K562 (cell line): Measurements from ENCODE around the gene PLEKHG3.

ENCODE experiments used
- DIDO1 ChIP-seq: fragments of 450-650 bp; IDR thresholded peaks from 2 replicates; pipeline ENCODE4 v1.6.1; 2016; ENCODE audit warnings: low read depth, missing biosample characterization, missing genetic modification characterization
- TF ChIP-seq, protein P1 (sequence below), 3 experiments: IDR thresholded peaks in 2 of 3; conservative IDR thresholded peaks in 1 of 3; 2 replicates each; pipeline ENCODE4 v1.5.1; 2011 to 2012; ENCODE audit warnings: low read length in 3 of 3, mild to moderate bottlenecking in 3 of 3, control low read depth in 2 of 3, improper control_type of control experiment in 1 of 3, inconsistent platforms in 1 of 3, low read depth in 1 of 3, mixed read lengths in 1 of 3, moderate library complexity in 1 of 3; ENCODE audit not compliant: insufficient read depth in 2 of 3

DNA sequence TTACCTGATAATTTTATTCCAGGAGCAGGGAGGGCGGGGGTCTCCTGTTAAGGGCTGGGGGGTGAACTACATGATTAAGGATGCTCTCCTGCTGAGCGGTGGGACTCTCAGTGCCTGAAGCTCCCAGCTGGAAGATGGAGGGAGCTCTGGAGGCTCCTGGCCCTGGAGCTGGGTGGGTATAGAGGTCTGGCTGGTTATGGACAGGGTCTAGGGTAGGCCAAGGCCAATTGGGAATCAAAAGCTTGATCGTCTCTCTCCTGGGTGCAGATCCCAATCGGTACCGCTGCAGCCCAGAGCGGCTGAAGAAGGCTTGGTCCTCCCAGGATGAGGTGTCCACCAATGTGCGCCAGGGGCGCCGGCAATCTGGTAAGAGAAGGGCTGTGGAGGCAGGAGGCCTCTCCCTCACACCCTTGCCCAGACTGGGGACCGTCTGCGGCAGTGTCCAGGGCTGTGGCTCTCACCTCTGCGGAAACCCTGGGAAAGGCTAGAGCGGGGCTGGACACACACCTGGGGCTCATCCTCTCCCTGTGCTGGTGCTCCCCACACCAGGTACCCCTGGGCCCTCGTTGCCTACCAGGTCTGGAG is 28.4 kb downstream of the PLEKHG3 start:
- TF ChIP-seq DIDO1 (tag): no peak
- TF ChIP-seq, protein P1, sequence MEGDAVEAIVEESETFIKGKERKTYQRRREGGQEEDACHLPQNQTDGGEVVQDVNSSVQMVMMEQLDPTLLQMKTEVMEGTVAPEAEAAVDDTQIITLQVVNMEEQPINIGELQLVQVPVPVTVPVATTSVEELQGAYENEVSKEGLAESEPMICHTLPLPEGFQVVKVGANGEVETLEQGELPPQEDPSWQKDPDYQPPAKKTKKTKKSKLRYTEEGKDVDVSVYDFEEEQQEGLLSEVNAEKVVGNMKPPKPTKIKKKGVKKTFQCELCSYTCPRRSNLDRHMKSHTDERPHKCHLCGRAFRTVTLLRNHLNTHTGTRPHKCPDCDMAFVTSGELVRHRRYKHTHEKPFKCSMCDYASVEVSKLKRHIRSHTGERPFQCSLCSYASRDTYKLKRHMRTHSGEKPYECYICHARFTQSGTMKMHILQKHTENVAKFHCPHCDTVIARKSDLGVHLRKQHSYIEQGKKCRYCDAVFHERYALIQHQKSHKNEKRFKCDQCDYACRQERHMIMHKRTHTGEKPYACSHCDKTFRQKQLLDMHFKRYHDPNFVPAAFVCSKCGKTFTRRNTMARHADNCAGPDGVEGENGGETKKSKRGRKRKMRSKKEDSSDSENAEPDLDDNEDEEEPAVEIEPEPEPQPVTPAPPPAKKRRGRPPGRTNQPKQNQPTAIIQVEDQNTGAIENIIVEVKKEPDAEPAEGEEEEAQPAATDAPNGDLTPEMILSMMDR (IDR thresholded peaks at IDR 0.05 in 2 of 3, conservative IDR thresholded peaks at IDR 0.05 in 1 of 3; ENCODE audit: insufficient read depth in 2 of 3, low read depth in 1 of 3, low read length in 3 of 3): no peak
